B cell (primary cell): ENCODE data around the gene CACNA2D3. TPM values are rescaled to one million over a fixed set of nuclear protein-coding genes. Genes with fewer than 3 reads are reported as not detected.

Experiments used
- ATAC-seq: fragments of 200-7000 bp; cut with Tn5 transposase; one replicate; pipeline ENCODE4 v1.10.0; 2021; ENCODE audit warnings: low read depth, mild to moderate bottlenecking, moderate number of reproducible peaks, moderate library complexity
- CTCF ChIA-PET: fragments of 350-600 bp; sonication (Branson Sonifier 250); formaldehyde crosslinking; loops from one replicate; lab custom pipeline; 2021; ENCODE audit warnings: antibody characterized with exemption, inconsistent platforms; lab: Charles Lee
- POLR2A ChIA-PET: fragments of 350-600 bp; sonication (Branson Sonifier 250); formaldehyde crosslinking; loops from one replicate; lab custom pipeline; 2021; ENCODE audit warnings: antibody characterized with exemption; lab: Charles Lee
- DNase-seq: peaks from one replicate; pipeline ENCODE4 v3.0.0; 2013
- H2AFZ ChIP-seq: 2 replicates; pipeline ENCODE4 v1.6.1; 2012; ENCODE audit warnings: mild to moderate bottlenecking, low read depth, low read length; ENCODE audit not compliant: insufficient read depth, poor library complexity, severe bottlenecking
- H3K27ac ChIP-seq, 2 donors: 1 replicate in 1 of 2; 2 replicates in 1 of 2; pipeline ENCODE4 v1.5.1; 2012 to 2013; ENCODE audit warnings: low read length in 2 of 2, mild to moderate bottlenecking in 2 of 2, moderate library complexity in 1 of 2
- H3K27me3 ChIP-seq, 4 experiments: fragments of 200-600 bp in 1 of 4; sonication (generic) in 1 of 4; replicated peaks in 1 of 4; 1 replicate in 2 of 4; 2 replicates in 2 of 4; pipeline versions ENCODE4 v1.6.1 to v1.7.0; 2013 to 2016; ENCODE audit warnings: low read length in 3 of 4, mild to moderate bottlenecking in 2 of 4, mixed read lengths in 1 of 4, moderate library complexity in 1 of 4; ENCODE audit not compliant: insufficient read depth in 4 of 4, control insufficient read depth in 3 of 4; ENCODE audit errors: control extremely low read depth in 1 of 4
- H3K36me3 ChIP-seq, 2 experiments: replicated peaks in 1 of 2; 1 replicate in 1 of 2; 2 replicates in 1 of 2; pipeline versions ENCODE4 v1.6.1 to v1.7.1; 2013; ENCODE audit warnings: low read length in 1 of 2; ENCODE audit not compliant: insufficient read depth in 2 of 2, control insufficient read depth in 1 of 2; ENCODE audit errors: control extremely low read depth in 1 of 2, extremely low read depth in 1 of 2
- H3K4me1 ChIP-seq, 2 donors: fragments of 200-600 bp in 1 of 2; sonication (generic) in 1 of 2; 1 replicate in 1 of 2; 2 replicates in 1 of 2; pipeline versions ENCODE4 v1.5.1 to v1.6.1; 2013 to 2017; ENCODE audit warnings: low read length in 2 of 2; ENCODE audit not compliant: control insufficient read depth in 2 of 2, insufficient read depth in 2 of 2
- H3K4me2 ChIP-seq: replicated peaks from 2 replicates; pipeline ENCODE3; 2012; ENCODE audit warnings: mild to moderate bottlenecking, low read depth, low read length; ENCODE audit not compliant: poor library complexity, severe bottlenecking
- H3K4me3 ChIP-seq, 5 experiments: fragments of 200-600 bp in 1 of 5; sonication (generic) in 1 of 5; 1 replicate in 3 of 5; 2 replicates in 2 of 5; pipeline versions ENCODE4 v1.5.1 to v1.7.0; 2011 to 2016; ENCODE audit warnings: low read length in 4 of 5, mild to moderate bottlenecking in 4 of 5, low read depth in 2 of 5, control low read depth in 1 of 5, moderate library complexity in 1 of 5; ENCODE audit not compliant: insufficient read depth in 1 of 5; ENCODE audit errors: control extremely low read depth in 1 of 5, extremely low read depth in 1 of 5
- H3K79me2 ChIP-seq: fragments of 200-600 bp; sonication (generic); one replicate; pipeline ENCODE4 v1.6.0; 2016; ENCODE audit warnings: low read length; ENCODE audit not compliant: control insufficient read depth, insufficient read depth
- H3K9ac ChIP-seq: fragments of 200-600 bp; sonication (generic); 2 replicates; pipeline ENCODE4 v1.6.1; 2017; ENCODE audit warnings: mild to moderate bottlenecking, low read length, moderate library complexity
- H3K9me3 ChIP-seq, 3 donors: one replicate each; pipeline versions ENCODE4 v1.6.1 to v1.7.1; 2013; ENCODE audit warnings: low read length in 2 of 3; ENCODE audit not compliant: control insufficient read depth in 2 of 3, insufficient read depth in 1 of 3; ENCODE audit errors: control extremely low read depth in 1 of 3
- H4K20me1 ChIP-seq: 2 replicates; pipeline ENCODE4 v1.6.0; 2012; ENCODE audit warnings: mild to moderate bottlenecking, low read length; ENCODE audit not compliant: insufficient read depth, control insufficient read depth, poor library complexity, severe bottlenecking
- H3K27ac Mint-ChIP-seq: one replicate; pipeline ENCODE4 v1.8.0; 2021; ENCODE audit warnings: mixed read lengths
- H3K27me3 Mint-ChIP-seq: one replicate; pipeline ENCODE4 v1.8.0; 2021; ENCODE audit warnings: mixed read lengths
- H3K4me1 Mint-ChIP-seq: one replicate; pipeline ENCODE4 v1.8.0; 2021; ENCODE audit warnings: mixed read lengths
- H3K4me3 Mint-ChIP-seq: one replicate; pipeline ENCODE4 v1.8.0; 2021; ENCODE audit warnings: mixed read lengths
- H3K9me3 Mint-ChIP-seq: one replicate; pipeline ENCODE4 v1.8.0; 2022; ENCODE audit warnings: mixed read lengths; ENCODE audit not compliant: insufficient read depth
- EZH2 ChIP-seq: IDR thresholded peaks from 2 replicates; pipeline ENCODE4 v1.6.1; 2012; ENCODE audit warnings: borderline replicate concordance, low read depth, mild to moderate bottlenecking, moderate library complexity, low read length; ENCODE audit not compliant: insufficient read depth, poor library complexity, severe bottlenecking
- WGBS: methylation state at CpG from one replicate; pipeline ENCODE4 v1.1.5; 2013; ENCODE audit warnings: missing lambda C conversion rate; ENCODE audit not compliant: insufficient coverage; 5-methylcytosine and 5-hydroxymethylcytosine counted together
- intact Hi-C: fragments of 100-400 bp; cut with micrococcal nuclease; formaldehyde crosslinking; loops from one replicate; pipeline ENCODE4 v1.10.0; 2022
- polyA plus RNA-seq: library from polyadenylated mRNA; depleted of rRNA; stranded (reverse); fragments of >200 nt; gene quantifications from 2 replicates; pipeline ENCODE4 v1.2.3, GENCODE V29; 2012
- total RNA-seq, 2 donors: library from RNA; stranded (reverse); fragments of 120-200 nt in 1 of 2; gene quantifications; 1 replicate in 1 of 2; 2 replicates in 1 of 2; pipeline versions ENCODE4 v1.2.3 to v1.2.4, GENCODE V29; 2013 to 2022
- TF ChIP-seq, protein P1 (sequence below): fragments of 200-600 bp; IDR thresholded peaks from one replicate; pipeline ENCODE4 v1.8.0; 2022; ENCODE audit warnings: antibody characterized with exemption, mild to moderate bottlenecking

The CACNA2D3 gene
- total and polyA plus RNA-seq, 2 donors (not counting 1 experiment from before 2014, with no cell fraction given): not detected

DNA sequence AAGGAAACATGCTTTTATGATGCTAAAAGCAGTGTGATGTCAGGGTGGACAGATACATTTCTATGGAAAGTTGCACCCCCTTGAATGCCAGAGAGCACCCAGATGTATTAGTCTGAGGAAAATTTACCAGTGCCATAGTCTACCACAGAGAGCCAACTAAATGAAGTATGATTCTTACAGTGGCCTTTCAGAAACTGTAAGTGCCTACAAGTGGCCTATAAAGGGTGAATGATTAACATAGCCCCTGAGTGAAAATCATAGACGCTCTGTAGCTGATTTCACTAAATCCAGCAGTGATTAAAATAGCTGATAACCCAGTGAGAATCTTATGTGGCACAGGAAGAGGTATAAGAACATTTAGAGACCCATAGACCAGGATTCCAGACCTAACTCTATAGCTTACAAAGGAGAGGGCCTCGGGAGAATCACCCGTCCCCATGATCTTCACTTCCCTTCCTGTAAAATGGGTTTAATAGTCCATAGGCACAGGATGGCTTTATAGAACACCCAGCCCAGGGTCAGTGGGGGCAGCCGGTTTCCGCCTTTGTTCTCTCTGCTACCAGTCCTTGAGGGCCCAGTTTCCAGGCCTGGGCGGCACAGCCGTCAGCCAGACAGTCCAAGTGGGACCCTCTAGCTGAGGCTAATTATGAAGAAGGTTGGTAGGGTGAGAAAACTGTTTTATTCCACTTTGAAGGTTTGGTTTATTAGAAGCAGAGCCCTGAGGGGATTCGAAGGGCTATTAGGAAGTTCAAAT, 35.5 kb upstream of the CACNA2D3 start:
- Histone ChIP-seq H3K9ac (no peak overlapping the region), H4K20me1 (no peaks in the 10 kb centered on the region), H3K9me3 (peaks cover 0 to 7% (median 0%) of the 10 kb centered on the region in 3 donors), H3K27me3 (peaks cover 0 to 15% (median 0%) of the 10 kb centered on the region in 4 experiments), H3K79me2 (no peaks in the 10 kb centered on the region), H2AFZ (no peak overlapping the region), H3K4me2 (no peak overlapping the region), H3K27ac (no peak overlapping the region), H3K4me1 (no peaks in the 10 kb centered on the region), H3K4me3 (no peak overlapping the region), H3K36me3 (no peaks in the 10 kb centered on the region)
- no peak overlapping the region for H3K27ac Mint-ChIP-seq
- 88% methylated on average over 5 of the region's 8 CpGs for WGBS
- no peaks in the 10 kb centered on the region for H3K9me3 Mint-ChIP-seq
- DNase-seq: no peak
- ATAC-seq: no peak
- TF ChIP-seq EZH2: no peak
- TF ChIP-seq, protein P1, sequence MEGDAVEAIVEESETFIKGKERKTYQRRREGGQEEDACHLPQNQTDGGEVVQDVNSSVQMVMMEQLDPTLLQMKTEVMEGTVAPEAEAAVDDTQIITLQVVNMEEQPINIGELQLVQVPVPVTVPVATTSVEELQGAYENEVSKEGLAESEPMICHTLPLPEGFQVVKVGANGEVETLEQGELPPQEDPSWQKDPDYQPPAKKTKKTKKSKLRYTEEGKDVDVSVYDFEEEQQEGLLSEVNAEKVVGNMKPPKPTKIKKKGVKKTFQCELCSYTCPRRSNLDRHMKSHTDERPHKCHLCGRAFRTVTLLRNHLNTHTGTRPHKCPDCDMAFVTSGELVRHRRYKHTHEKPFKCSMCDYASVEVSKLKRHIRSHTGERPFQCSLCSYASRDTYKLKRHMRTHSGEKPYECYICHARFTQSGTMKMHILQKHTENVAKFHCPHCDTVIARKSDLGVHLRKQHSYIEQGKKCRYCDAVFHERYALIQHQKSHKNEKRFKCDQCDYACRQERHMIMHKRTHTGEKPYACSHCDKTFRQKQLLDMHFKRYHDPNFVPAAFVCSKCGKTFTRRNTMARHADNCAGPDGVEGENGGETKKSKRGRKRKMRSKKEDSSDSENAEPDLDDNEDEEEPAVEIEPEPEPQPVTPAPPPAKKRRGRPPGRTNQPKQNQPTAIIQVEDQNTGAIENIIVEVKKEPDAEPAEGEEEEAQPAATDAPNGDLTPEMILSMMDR: no peak
- intact Hi-C loops: no loop called here
- CTCF ChIA-PET: no interaction called here
- no peaks in the 10 kb centered on the region for H3K4me1 Mint-ChIP-seq
- peaks cover 48% of the 10 kb centered on the region for H3K27me3 Mint-ChIP-seq
- POLR2A ChIA-PET: no interaction called here
- H3K4me3 Mint-ChIP-seq: no peak overlapping the region
